ENCODE data around the gene DNAJC22.

Gene DNAJC22

GRCh38 chr12:49358483-49359141 is 11.9 kb downstream of the DNAJC22 start:
- no peak overlapping the region for H3K4me3 ChIP-seq (ENCODE audit: low read length)
- H3K36me3 ChIP-seq (ENCODE audit: insufficient read depth, low read length), result no peaks in the 10 kb centered on the region
- no peak overlapping the region for H2AFZ ChIP-seq (ENCODE audit: low read depth, low read length)
- H3K4me1 ChIP-seq (ENCODE audit: insufficient read depth, low read length), result no peaks in the 10 kb centered on the region
- no peaks in the 10 kb centered on the region for H3K27me3 ChIP-seq (ENCODE audit: insufficient read depth, low read length)
- H3K9me3 ChIP-seq (ENCODE audit: low read length), result no peaks in the 10 kb centered on the region

GRCh38 chr12:49359671-49360070 is 13.0 kb downstream of the DNAJC22 start:
- no peaks in the 10 kb centered on the region for H3K9me3 ChIP-seq (ENCODE audit: low read length)
- no peaks in the 10 kb centered on the region for H3K4me1 ChIP-seq (ENCODE audit: insufficient read depth, low read length)
- H3K36me3 ChIP-seq (ENCODE audit: insufficient read depth, low read length), result no peaks in the 10 kb centered on the region
- H2AFZ ChIP-seq (ENCODE audit: low read depth, low read length), result no peak overlapping the region
- H3K4me3 ChIP-seq (ENCODE audit: low read length), result no peak overlapping the region
- H3K27me3 ChIP-seq (ENCODE audit: insufficient read depth, low read length), result no peaks in the 10 kb centered on the region

GRCh38 chr12:49362077-49362476 is 15.4 kb downstream of the DNAJC22 start:
- H3K9me3 ChIP-seq (ENCODE audit: low read length), result no peaks in the 10 kb centered on the region
- no peaks in the 10 kb centered on the region for H3K4me1 ChIP-seq (ENCODE audit: insufficient read depth, low read length)
- no peaks in the 10 kb centered on the region for H3K27me3 ChIP-seq (ENCODE audit: insufficient read depth, low read length)
- no peaks in the 10 kb centered on the region for H3K36me3 ChIP-seq (ENCODE audit: insufficient read depth, low read length)
- no peak overlapping the region for H3K4me3 ChIP-seq (ENCODE audit: low read length)
- no peak overlapping the region for H2AFZ ChIP-seq (ENCODE audit: low read depth, low read length)

GRCh38 chr12:49364989-49365388 is 18.3 kb downstream of the DNAJC22 start:
- Histone ChIP-seq H3K4me3 (ENCODE audit: low read length) (no peak overlapping the region), H3K36me3 (ENCODE audit: insufficient read depth, low read length) (no peaks in the 10 kb centered on the region), H3K9me3 (ENCODE audit: low read length) (no peaks in the 10 kb centered on the region), H2AFZ (ENCODE audit: low read depth, low read length) (no peak overlapping the region), H3K4me1 (ENCODE audit: insufficient read depth, low read length) (peaks cover 7% of the 10 kb centered on the region), H3K27me3 (ENCODE audit: insufficient read depth, low read length) (no peaks in the 10 kb centered on the region)

GRCh38 chr12:49365542-49365941 is 18.9 kb downstream of the DNAJC22 start:
- peaks cover 7% of the 10 kb centered on the region for H3K4me1 ChIP-seq (ENCODE audit: insufficient read depth, low read length)
- H2AFZ ChIP-seq (ENCODE audit: low read depth, low read length), result no peak overlapping the region
- H3K9me3 ChIP-seq (ENCODE audit: low read length), result no peaks in the 10 kb centered on the region
- no peaks in the 10 kb centered on the region for H3K27me3 ChIP-seq (ENCODE audit: insufficient read depth, low read length)
- no peaks in the 10 kb centered on the region for H3K36me3 ChIP-seq (ENCODE audit: insufficient read depth, low read length)
- H3K4me3 ChIP-seq (ENCODE audit: low read length), result peak overlapping the region; percentile 70

- H3K4me3 ChIP-seq (ENCODE audit: low read length), result peak overlapping the region; percentile 70
- H3K36me3 ChIP-seq (ENCODE audit: insufficient read depth, low read length), result peaks cover 2% of the 10 kb centered on the region
- no peaks in the 10 kb centered on the region for H3K27me3 ChIP-seq (ENCODE audit: insufficient read depth, low read length)
- no peaks in the 10 kb centered on the region for H3K9me3 ChIP-seq (ENCODE audit: low read length)
- H2AFZ ChIP-seq (ENCODE audit: low read depth, low read length), result peak overlapping the region; percentile 96
- H3K4me1 ChIP-seq (ENCODE audit: insufficient read depth, low read length), result peaks cover 7% of the 10 kb centered on the region
Observed at GRCh38 chr12:49366096-49366651, 19.5 kb downstream of the DNAJC22 start.

- Histone ChIP-seq H3K4me3 (ENCODE audit: low read length) (peak overlapping the region; percentile 70), H3K4me1 (ENCODE audit: insufficient read depth, low read length) (peaks cover 7% of the 10 kb centered on the region), H3K36me3 (ENCODE audit: insufficient read depth, low read length) (peaks cover 6% of the 10 kb centered on the region), H3K27me3 (ENCODE audit: insufficient read depth, low read length) (no peaks in the 10 kb centered on the region), H2AFZ (ENCODE audit: low read depth, low read length) (peak overlapping the region; percentile 96), H3K9me3 (ENCODE audit: low read length) (no peaks in the 10 kb centered on the region)
Observed at GRCh38 chr12:49366652-49367380, 20.1 kb downstream of the DNAJC22 start.

- Histone ChIP-seq H3K36me3 (ENCODE audit: insufficient read depth, low read length) (peaks cover 6% of the 10 kb centered on the region), H3K9me3 (ENCODE audit: low read length) (no peaks in the 10 kb centered on the region), H2AFZ (ENCODE audit: low read depth, low read length) (peak within 1 kb of the TSS; percentile 96), H3K4me1 (ENCODE audit: insufficient read depth, low read length) (peaks cover 7% of the 10 kb centered on the region), H3K27me3 (ENCODE audit: insufficient read depth, low read length) (no peaks in the 10 kb centered on the region), H3K4me3 (ENCODE audit: low read length) (peak within 1 kb of the TSS; percentile 70)
Observed at GRCh38 chr12:49367381-49368239, 20.9 kb downstream of the DNAJC22 start, which contains the start of gene SPATS2. Gene SPATS2, plus strand, starts transcription at chr12:49367462. Its CDS starts 93,551 bp downstream, at chr12:49461013.

GRCh38 chr12:49368240-49368600 is 21.5 kb downstream of the DNAJC22 start:
- Histone ChIP-seq H3K27me3 (ENCODE audit: insufficient read depth, low read length) (no peaks in the 10 kb centered on the region), H2AFZ (ENCODE audit: low read depth, low read length) (peak overlapping the region; percentile 21), H3K9me3 (ENCODE audit: low read length) (no peaks in the 10 kb centered on the region), H3K4me3 (ENCODE audit: low read length) (peak overlapping the region; percentile 70), H3K36me3 (ENCODE audit: insufficient read depth, low read length) (peaks cover 6% of the 10 kb centered on the region), H3K4me1 (ENCODE audit: insufficient read depth, low read length) (peaks cover 7% of the 10 kb centered on the region)

GRCh38 chr12:49369411-49370145 is 22.9 kb downstream of the DNAJC22 start:
- H3K4me1 ChIP-seq (ENCODE audit: insufficient read depth, low read length), result peaks cover 7% of the 10 kb centered on the region
- peaks cover 9% of the 10 kb centered on the region for H3K36me3 ChIP-seq (ENCODE audit: insufficient read depth, low read length)
- H3K9me3 ChIP-seq (ENCODE audit: low read length), result peaks cover 3% of the 10 kb centered on the region
- H3K4me3 ChIP-seq (ENCODE audit: low read length), result no peak overlapping the region
- no peaks in the 10 kb centered on the region for H3K27me3 ChIP-seq (ENCODE audit: insufficient read depth, low read length)
- H2AFZ ChIP-seq (ENCODE audit: low read depth, low read length), result no peak overlapping the region

GRCh38 chr12:49370539-49370938 is 23.9 kb downstream of the DNAJC22 start:
- peaks cover 7% of the 10 kb centered on the region for H3K4me1 ChIP-seq (ENCODE audit: insufficient read depth, low read length)
- H2AFZ ChIP-seq (ENCODE audit: low read depth, low read length), result no peak overlapping the region
- no peak overlapping the region for H3K4me3 ChIP-seq (ENCODE audit: low read length)
- no peaks in the 10 kb centered on the region for H3K27me3 ChIP-seq (ENCODE audit: insufficient read depth, low read length)
- peaks cover 3% of the 10 kb centered on the region for H3K9me3 ChIP-seq (ENCODE audit: low read length)
- peaks cover 9% of the 10 kb centered on the region for H3K36me3 ChIP-seq (ENCODE audit: insufficient read depth, low read length)

- H3K27me3 ChIP-seq (ENCODE audit: insufficient read depth, low read length), result no peaks in the 10 kb centered on the region
- H3K9me3 ChIP-seq (ENCODE audit: low read length), result peaks cover 3% of the 10 kb centered on the region
- no peak overlapping the region for H2AFZ ChIP-seq (ENCODE audit: low read depth, low read length)
- peaks cover 9% of the 10 kb centered on the region for H3K36me3 ChIP-seq (ENCODE audit: insufficient read depth, low read length)
- no peak overlapping the region for H3K4me3 ChIP-seq (ENCODE audit: low read length)
- no peaks in the 10 kb centered on the region for H3K4me1 ChIP-seq (ENCODE audit: insufficient read depth, low read length)
Observed at GRCh38 chr12:49375406-49375805, 28.7 kb downstream of the DNAJC22 start.
